LHCN-M2 (cell line): ENCODE results near the gene OR13F1. TPM values are rescaled to one million over a fixed set of nuclear protein-coding genes. Genes with fewer than 3 reads are reported as not detected.
"Not testable (repeated sequence)": the region's sequence is repeated elsewhere in the genome, so short reads cannot be mapped to it uniquely, and the experiment has no call there.

Source experiments
- DNase-seq: peaks from one replicate; pipeline ENCODE4 v3.0.0-alpha.2; 2012; ENCODE audit warnings: low read depth
- polyA plus RNA-seq: library from polyadenylated mRNA; unstranded; fragments of >200 nt; gene quantifications from one replicate; pipeline ENCODE4 v1.2.1, GENCODE V29; 2012; ENCODE audit warnings: missing spikeins
- total RNA-seq: library from RNA; depleted of rRNA; stranded (reverse); fragments of >200 nt; gene quantifications from 2 replicates; pipeline ENCODE4 v1.2.3, GENCODE V29; 2014; rRNA removed

OR13F1 gene
- not detected in 2 replicates for total RNA-seq
- not detected for polyA plus RNA-seq

- DNase-seq: no peak
These were observed at the start of gene OR13F1 for GRCh38 chr9:104503963-104504362. Gene OR13F1 (plus strand): TSS chr9:104504263. CDS start chr9:104504263, 0 bp downstream.

- no peak for DNase-seq
These were observed 47.2 kb upstream of the OR13F1 start for GRCh38 chr9:104456831-104457230.

GRCh38 chr9:104463864-104464263 lies 40.2 kb upstream of the OR13F1 start:
- DNase-seq: no peak

GRCh38 chr9:104468261-104468660 lies 35.8 kb upstream of the OR13F1 start:
- no peak for DNase-seq

GRCh38 chr9:104482921-104483570 lies 21.0 kb upstream of the OR13F1 start:
- no peak for DNase-seq

- DNase-seq: no peak
These were observed 19.0 kb upstream of the OR13F1 start for GRCh38 chr9:104485014-104485413.

GRCh38 chr9:104494808-104495207 lies 9.3 kb upstream of the OR13F1 start:
- DNase-seq: peak; percentile 2

- DNase-seq: no peak
These were observed 623 bp upstream of the OR13F1 start for GRCh38 chr9:104503440-104503839.

GRCh38 chr9:104506565-104506964 lies 2.5 kb downstream of the OR13F1 start:
- DNase-seq: no peak

GRCh38 chr9:104514901-104515300 lies 10.8 kb downstream of the OR13F1 start:
- DNase-seq: no peak

- DNase-seq: not testable (repeated sequence)
These were observed 16.2 kb downstream of the OR13F1 start for GRCh38 chr9:104520241-104520640.

- no peak for DNase-seq
These were observed 23.0 kb downstream of the OR13F1 start, which contains the start of gene OR13C4 for GRCh38 chr9:104527109-104527508. Gene OR13C4 (minus strand): TSS chr9:104527209. CDS start chr9:104527209, 0 bp downstream.

GRCh38 chr9:104536756-104537155 lies 32.7 kb downstream of the OR13F1 start, which contains the start of gene OR13C3:
Gene OR13C3 (minus strand): TSS chr9:104536856. CDS start chr9:104536723, 133 bp downstream.
- no peak for DNase-seq

- DNase-seq: no peak
These were observed 35.2 kb downstream of the OR13F1 start for GRCh38 chr9:104539275-104539674.

GRCh38 chr9:104544644-104545043 lies 40.6 kb downstream of the OR13F1 start:
- DNase-seq: no peak

- peak; percentile 75 for DNase-seq
These were observed 49.2 kb downstream of the OR13F1 start for GRCh38 chr9:104553261-104553660.

Other genes starting within 250 kb of the OR13F1 start
- not detected in 2 replicates for gene OR13C4, start 22.9 kb downstream of the OR13F1 start, total RNA-seq
- gene OR13C3, start 32.6 kb downstream of the OR13F1 start, total RNA-seq: not detected in 2 replicates
- gene OR13C8, start 64.9 kb downstream of the OR13F1 start, total RNA-seq: not detected in 2 replicates
- gene OR13C5, start 95.2 kb downstream of the OR13F1 start, total RNA-seq: not detected in 2 replicates
- not detected in 2 replicates for gene OR13C2, start 101.4 kb downstream of the OR13F1 start, total RNA-seq
- gene OR13C9, start 113.9 kb downstream of the OR13F1 start, total RNA-seq: not detected in 2 replicates
- not detected in 2 replicates for gene OR13D1, start 190.3 kb downstream of the OR13F1 start, total RNA-seq
- 27.0 and 28.9 TPM in 2 replicates for gene NIPSNAP3A, start 243.4 kb downstream of the OR13F1 start, total RNA-seq